ENCODE measurements around the gene PINK1.

PINK1 gene

DNA sequence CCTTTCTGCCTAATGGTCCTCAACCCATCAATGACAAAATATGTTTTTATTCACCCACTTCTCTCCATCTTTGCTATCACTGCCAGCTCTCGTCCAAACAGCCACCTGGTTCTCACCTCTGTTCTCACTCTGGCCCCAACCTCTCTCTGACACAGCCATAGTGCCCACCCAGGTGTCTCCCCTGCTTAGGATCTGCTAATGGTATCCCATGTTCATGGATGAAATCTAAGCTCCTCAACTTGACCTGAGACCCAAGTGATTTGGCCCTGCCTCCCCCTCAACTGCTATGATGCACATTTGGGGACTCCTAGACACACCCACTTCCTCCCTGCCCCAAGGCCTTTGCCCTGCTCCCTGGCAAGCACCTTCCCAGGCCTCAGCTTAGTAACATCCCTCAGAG, 58.6 kb downstream of the PINK1 start:
- Histone ChIP-seq H3K27ac (ENCODE audit: low read length) (no peak overlapping the region), H3K36me3 (ENCODE audit: control insufficient read depth in 2 of 2, insufficient read depth in 2 of 2, low read length in 2 of 2) (no peaks in the 10 kb centered on the region), H3K27me3 (ENCODE audit: control insufficient read depth in 1 of 2, insufficient read depth in 2 of 2, low read length in 2 of 2) (no peaks in the 10 kb centered on the region), H3K9me3 (ENCODE audit: control insufficient read depth in 2 of 2, low read length in 2 of 2) (peaks cover 0 to 4% of the 10 kb centered on the region in 2 donors), H3K4me3 (ENCODE audit: low read length in 2 of 2) (no peak overlapping the region), H3K4me1 (ENCODE audit: control insufficient read depth, insufficient read depth, low read length) (peaks cover 8% of the 10 kb centered on the region), H3K9ac (ENCODE audit: low read length in 2 of 2) (no peak overlapping the region)

DNA sequence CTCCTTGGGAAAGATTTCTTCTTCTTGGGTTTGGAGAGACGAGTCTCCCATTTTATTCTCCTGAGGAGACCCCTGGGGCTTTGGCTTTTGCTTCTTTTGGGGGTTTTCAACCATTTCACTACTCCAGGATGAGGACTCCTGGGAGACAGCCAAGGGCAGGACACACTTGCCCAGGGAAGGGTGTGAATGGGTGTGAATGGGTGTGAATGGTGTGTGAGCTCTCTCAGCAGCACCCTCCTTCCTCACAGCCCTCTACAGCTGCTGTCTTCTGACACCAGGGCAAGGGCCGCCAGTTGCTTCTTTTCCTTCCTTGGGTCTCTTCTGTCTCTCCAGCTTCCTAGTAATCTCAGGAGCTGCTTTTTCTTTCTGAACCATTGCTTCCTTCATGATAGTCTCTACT, 60.4 kb downstream of the PINK1 start:
- Histone ChIP-seq H3K4me3 (ENCODE audit: low read length in 2 of 2) (no peak overlapping the region), H3K9me3 (ENCODE audit: control insufficient read depth in 2 of 2, low read length in 2 of 2) (peaks cover 0 to 4% of the 10 kb centered on the region in 2 donors), H3K4me1 (ENCODE audit: control insufficient read depth, insufficient read depth, low read length) (peaks cover 11% of the 10 kb centered on the region), H3K27ac (ENCODE audit: low read length) (no peak overlapping the region), H3K36me3 (ENCODE audit: control insufficient read depth in 2 of 2, insufficient read depth in 2 of 2, low read length in 2 of 2) (no peaks in the 10 kb centered on the region), H3K27me3 (ENCODE audit: control insufficient read depth in 1 of 2, insufficient read depth in 2 of 2, low read length in 2 of 2) (no peaks in the 10 kb centered on the region), H3K9ac (ENCODE audit: low read length in 2 of 2) (no peak overlapping the region)

DNA sequence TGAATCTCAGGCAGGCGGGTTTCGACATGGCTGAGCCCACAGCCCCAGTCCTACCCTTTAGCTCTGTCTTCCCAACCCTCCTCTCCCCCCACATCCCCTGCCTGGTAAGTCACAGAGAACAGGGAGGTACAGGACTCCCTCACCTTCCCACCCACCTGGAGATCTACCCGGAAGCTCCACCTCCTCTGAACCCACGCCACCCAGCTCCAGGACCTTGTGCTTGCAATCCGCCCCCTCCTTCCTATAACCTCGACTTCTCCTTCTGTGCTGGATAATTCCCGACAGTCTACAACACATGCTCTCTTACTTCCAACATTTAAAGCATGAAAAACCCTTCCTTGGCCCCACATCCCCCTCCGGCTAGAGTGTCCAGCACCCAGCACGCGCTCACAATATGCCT, 62.3 kb downstream of the PINK1 start:
- Histone ChIP-seq H3K4me1 (ENCODE audit: control insufficient read depth, insufficient read depth, low read length) (peaks cover 11% of the 10 kb centered on the region), H3K4me3 (ENCODE audit: low read length in 2 of 2) (no peak overlapping the region), H3K9ac (ENCODE audit: low read length in 2 of 2) (no peak overlapping the region), H3K27ac (ENCODE audit: low read length) (no peak overlapping the region), H3K36me3 (ENCODE audit: control insufficient read depth in 2 of 2, insufficient read depth in 2 of 2, low read length in 2 of 2) (no peaks in the 10 kb centered on the region), H3K9me3 (ENCODE audit: control insufficient read depth in 2 of 2, low read length in 2 of 2) (peaks cover 0 to 4% of the 10 kb centered on the region in 2 donors), H3K27me3 (ENCODE audit: control insufficient read depth in 1 of 2, insufficient read depth in 2 of 2, low read length in 2 of 2) (no peaks in the 10 kb centered on the region)

DNA sequence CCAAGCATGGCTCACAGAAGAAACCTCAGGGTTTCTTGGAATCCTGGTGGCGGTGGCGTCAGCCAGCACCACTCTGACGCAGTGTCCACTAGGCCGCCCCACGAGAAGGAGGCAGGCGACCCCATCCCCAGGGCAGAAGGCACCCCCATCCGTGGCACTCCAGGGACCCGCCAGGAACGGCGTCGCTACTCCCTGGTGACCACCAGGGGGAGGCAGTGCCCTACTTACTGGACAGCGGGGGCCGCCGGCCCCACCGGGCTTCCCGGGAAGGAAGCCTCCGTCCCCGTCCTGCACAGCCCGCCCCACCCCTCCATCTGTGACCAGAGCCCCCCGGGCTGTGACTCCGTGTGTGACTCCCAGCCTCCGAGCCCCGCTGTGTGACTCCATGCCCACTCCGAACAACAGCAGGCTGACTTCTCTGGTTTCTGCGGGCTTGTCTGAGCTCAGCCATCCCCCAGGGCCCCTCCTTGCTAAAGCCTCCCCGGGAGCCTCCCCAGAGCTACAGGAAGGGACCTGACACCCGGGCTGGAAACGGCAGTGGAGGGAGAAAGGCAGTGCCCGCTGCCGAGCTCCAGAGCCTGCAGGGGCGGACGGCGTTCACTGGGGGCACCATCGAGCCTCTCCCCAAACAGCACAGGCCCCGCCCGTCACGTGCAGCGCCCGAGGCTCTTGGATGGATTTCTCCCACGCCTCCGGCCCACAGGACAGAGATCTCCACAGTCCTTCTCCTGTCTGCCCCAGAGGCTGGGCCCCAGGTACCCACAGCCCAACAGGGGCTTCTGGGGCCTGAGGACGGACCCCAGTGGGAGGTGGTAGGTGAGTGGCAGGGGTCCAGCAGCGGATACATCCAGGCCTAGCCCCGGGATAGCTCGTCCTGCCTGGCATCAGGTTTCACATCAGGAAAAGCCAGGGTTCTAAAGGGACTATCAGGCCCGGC, 63.4 kb downstream of the PINK1 start:
- H3K36me3 ChIP-seq (ENCODE audit: control insufficient read depth in 2 of 2, insufficient read depth in 2 of 2, low read length in 2 of 2): no peaks in the 10 kb centered on the region
- H3K4me1 ChIP-seq (ENCODE audit: control insufficient read depth, insufficient read depth, low read length): peaks cover 11% of the 10 kb centered on the region
- peak overlapping the region; percentile 73 to 81 for H3K4me3 ChIP-seq (ENCODE audit: low read length in 2 of 2)
- peaks cover 0 to 4% of the 10 kb centered on the region in 2 donors for H3K9me3 ChIP-seq (ENCODE audit: control insufficient read depth in 2 of 2, low read length in 2 of 2)
- H3K27ac ChIP-seq (ENCODE audit: low read length): peak overlapping the region; percentile 71
- peak overlapping the region; percentile 71 to 75 for H3K9ac ChIP-seq (ENCODE audit: low read length in 2 of 2)
- no peaks in the 10 kb centered on the region for H3K27me3 ChIP-seq (ENCODE audit: control insufficient read depth in 1 of 2, insufficient read depth in 2 of 2, low read length in 2 of 2)

DNA sequence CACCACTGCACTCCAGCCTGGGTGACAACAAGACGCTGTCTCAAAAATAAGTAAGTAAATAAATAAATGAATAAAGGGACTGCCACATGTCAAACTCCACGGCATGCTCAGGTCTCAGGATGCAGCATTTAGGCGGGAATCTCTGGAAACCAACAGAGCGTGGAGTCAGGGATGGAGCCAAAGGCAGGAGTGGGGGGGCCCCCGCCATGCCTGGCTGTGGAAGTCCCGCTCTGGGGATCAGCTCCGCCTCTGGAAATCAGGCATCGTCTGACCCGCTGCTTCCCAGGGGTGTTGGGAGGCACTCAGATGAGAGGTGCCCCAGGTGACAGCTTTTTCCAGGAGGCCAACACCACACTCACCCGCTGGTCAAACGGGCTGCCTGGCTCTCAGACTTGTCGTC, 64.3 kb downstream of the PINK1 start:
- Histone ChIP-seq H3K4me1 (ENCODE audit: control insufficient read depth, insufficient read depth, low read length) (peaks cover 11% of the 10 kb centered on the region), H3K36me3 (ENCODE audit: control insufficient read depth in 2 of 2, insufficient read depth in 2 of 2, low read length in 2 of 2) (no peaks in the 10 kb centered on the region), H3K4me3 (ENCODE audit: low read length in 2 of 2) (no peak overlapping the region), H3K27me3 (ENCODE audit: control insufficient read depth in 1 of 2, insufficient read depth in 2 of 2, low read length in 2 of 2) (no peaks in the 10 kb centered on the region), H3K9ac (ENCODE audit: low read length in 2 of 2) (no peak overlapping the region), H3K9me3 (ENCODE audit: control insufficient read depth in 2 of 2, low read length in 2 of 2) (no peaks in the 10 kb centered on the region), H3K27ac (ENCODE audit: low read length) (no peak overlapping the region)

DNA sequence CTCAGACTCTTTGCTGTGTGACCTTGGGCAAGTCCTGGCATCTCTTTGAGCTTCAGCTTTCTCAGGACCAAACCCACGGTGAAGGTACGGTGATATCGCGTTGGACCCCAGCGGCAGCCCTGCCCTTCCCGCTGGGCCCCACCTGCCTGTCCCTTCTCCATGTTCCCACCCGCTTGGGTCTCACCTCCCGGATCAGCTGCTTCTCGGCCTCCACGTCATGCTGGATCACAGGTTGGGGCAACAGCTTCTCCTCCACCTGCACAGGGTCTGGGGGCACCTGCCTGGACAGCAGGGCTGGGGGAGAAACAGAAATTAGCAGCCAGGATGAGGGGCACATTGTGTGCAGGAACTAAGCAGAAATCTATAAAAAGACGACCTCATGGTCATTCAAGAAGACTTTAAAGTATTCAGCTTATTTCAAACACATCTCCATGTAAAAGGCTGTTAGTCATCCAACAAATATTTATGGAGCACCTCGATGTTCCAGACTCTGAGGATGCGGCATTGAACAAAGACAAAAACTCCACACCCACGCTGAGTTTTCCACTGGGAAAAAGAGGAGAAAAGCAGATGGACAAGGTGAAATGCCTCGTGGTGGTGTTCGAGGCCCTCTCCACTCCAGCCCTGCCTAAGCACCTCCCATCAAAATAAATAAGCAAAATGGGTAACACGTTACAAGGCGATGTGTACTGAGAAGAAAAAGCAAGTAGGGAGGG, 65.1 kb downstream of the PINK1 start:
- Histone ChIP-seq H3K36me3 (ENCODE audit: control insufficient read depth in 2 of 2, insufficient read depth in 2 of 2, low read length in 2 of 2) (no peaks in the 10 kb centered on the region), H3K9ac (ENCODE audit: low read length in 2 of 2) (no peak overlapping the region), H3K27me3 (ENCODE audit: control insufficient read depth in 1 of 2, insufficient read depth in 2 of 2, low read length in 2 of 2) (no peaks in the 10 kb centered on the region), H3K27ac (ENCODE audit: low read length) (no peak overlapping the region), H3K4me1 (ENCODE audit: control insufficient read depth, insufficient read depth, low read length) (peaks cover 11% of the 10 kb centered on the region), H3K4me3 (ENCODE audit: low read length in 2 of 2) (no peak overlapping the region), H3K9me3 (ENCODE audit: control insufficient read depth in 2 of 2, low read length in 2 of 2) (no peaks in the 10 kb centered on the region)

DNA sequence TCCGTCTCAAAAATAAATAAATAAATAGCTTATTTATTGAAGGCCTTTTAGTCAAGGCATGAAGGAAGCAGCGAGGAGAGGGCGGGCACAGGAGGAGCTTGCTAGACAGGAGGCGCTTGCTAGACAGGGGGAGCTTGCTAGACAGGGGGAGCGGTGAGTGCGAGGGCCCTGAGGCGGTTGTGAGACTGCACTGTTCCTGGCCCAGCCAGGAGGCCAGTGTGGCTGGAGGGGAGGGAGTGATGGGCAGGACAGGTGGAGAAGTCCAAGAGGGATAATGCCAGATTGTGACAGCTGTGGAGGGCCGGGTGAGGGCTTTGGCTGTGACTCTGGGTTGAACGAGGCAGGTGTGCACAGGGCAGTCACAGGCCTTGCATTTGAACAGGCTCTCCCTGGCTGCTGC, 66.3 kb downstream of the PINK1 start:
- H3K36me3 ChIP-seq (ENCODE audit: control insufficient read depth in 2 of 2, insufficient read depth in 2 of 2, low read length in 2 of 2): no peaks in the 10 kb centered on the region
- no peak overlapping the region for H3K27ac ChIP-seq (ENCODE audit: low read length)
- no peak overlapping the region for H3K4me3 ChIP-seq (ENCODE audit: low read length in 2 of 2)
- no peaks in the 10 kb centered on the region for H3K9me3 ChIP-seq (ENCODE audit: control insufficient read depth in 2 of 2, low read length in 2 of 2)
- no peak overlapping the region for H3K9ac ChIP-seq (ENCODE audit: low read length in 2 of 2)
- H3K4me1 ChIP-seq (ENCODE audit: control insufficient read depth, insufficient read depth, low read length): peaks cover 11% of the 10 kb centered on the region
- no peaks in the 10 kb centered on the region for H3K27me3 ChIP-seq (ENCODE audit: control insufficient read depth in 1 of 2, insufficient read depth in 2 of 2, low read length in 2 of 2)

DNA sequence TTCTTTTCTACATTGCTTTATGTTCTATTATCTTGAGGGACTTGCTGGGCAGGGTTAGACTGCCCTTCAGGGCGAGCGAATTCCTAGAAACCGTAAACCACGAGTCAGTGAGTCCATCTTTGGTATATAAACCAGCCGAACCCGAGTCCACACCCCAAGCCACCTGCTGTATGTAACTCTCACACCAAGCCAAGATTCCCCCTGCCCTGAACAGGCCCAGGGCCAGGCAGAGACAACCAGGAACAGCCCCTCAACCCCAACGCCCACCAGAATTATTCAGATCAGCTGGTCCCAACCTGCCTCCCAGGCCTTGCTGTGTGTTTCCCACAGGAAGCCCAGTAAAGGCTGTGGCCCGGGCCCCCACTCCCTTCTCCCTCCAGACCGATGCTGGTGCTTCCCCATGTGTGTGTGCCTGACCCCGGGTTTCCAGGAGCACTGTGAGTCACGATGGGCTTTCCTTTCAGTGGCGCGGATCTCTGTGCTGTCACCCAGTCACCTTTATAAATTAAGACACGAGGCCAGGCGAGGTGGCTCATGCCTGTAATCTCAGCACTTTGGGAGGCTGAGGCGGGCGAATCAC, 67.5 kb downstream of the PINK1 start:
- H3K27ac ChIP-seq (ENCODE audit: low read length): no peak overlapping the region
- no peaks in the 10 kb centered on the region for H3K27me3 ChIP-seq (ENCODE audit: control insufficient read depth in 1 of 2, insufficient read depth in 2 of 2, low read length in 2 of 2)
- no peak overlapping the region for H3K9ac ChIP-seq (ENCODE audit: low read length in 2 of 2)
- peaks cover 11% of the 10 kb centered on the region for H3K4me1 ChIP-seq (ENCODE audit: control insufficient read depth, insufficient read depth, low read length)
- no peak overlapping the region for H3K4me3 ChIP-seq (ENCODE audit: low read length in 2 of 2)
- H3K36me3 ChIP-seq (ENCODE audit: control insufficient read depth in 2 of 2, insufficient read depth in 2 of 2, low read length in 2 of 2): no peaks in the 10 kb centered on the region
- no peaks in the 10 kb centered on the region for H3K9me3 ChIP-seq (ENCODE audit: control insufficient read depth in 2 of 2, low read length in 2 of 2)
